Stomach (tissue), 4 donors: ENCODE data around the gene SMIM36.

Experiments
- POLR2AphosphoS5 ChIP-seq, 3 donors: sonication (generic); formaldehyde crosslinking; IDR thresholded peaks; one replicate each; pipeline ENCODE4 v1.6.1; 2016; ENCODE audit warnings: antibody characterized with exemption in 3 of 3
- TF ChIP-seq, protein P1 (sequence below), 7 experiments: fragments of 450-650 bp in 4 of 7; fragments of 200-600 bp in 3 of 7; sonication (generic) in 3 of 7; IDR thresholded peaks; one replicate each; pipeline ENCODE4 v1.5.1; 2016 to 2019; ENCODE audit warnings: antibody characterized with exemption in 7 of 7, control low read depth in 2 of 7, mild to moderate bottlenecking in 1 of 7

DNA sequence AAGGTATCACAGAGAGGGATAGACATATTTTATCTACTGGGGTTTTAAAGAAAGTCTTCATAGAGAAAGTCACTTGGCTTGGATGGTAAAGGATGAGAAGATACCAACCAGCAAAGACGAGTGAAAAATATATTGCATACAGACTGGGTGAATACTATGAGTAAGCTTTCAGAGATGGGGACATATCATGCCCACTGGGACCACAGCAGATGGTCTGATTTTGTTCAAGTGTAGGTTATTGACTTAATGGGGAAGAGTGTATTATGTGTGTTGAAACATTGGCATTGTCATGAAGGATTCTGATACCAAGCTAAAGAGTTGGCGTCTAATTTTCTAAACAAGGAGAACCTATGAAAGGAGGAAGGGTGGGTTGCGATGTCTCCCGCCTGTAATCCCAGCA lies 75.8 kb downstream of the SMIM36 start:
- TF ChIP-seq, protein P1, sequence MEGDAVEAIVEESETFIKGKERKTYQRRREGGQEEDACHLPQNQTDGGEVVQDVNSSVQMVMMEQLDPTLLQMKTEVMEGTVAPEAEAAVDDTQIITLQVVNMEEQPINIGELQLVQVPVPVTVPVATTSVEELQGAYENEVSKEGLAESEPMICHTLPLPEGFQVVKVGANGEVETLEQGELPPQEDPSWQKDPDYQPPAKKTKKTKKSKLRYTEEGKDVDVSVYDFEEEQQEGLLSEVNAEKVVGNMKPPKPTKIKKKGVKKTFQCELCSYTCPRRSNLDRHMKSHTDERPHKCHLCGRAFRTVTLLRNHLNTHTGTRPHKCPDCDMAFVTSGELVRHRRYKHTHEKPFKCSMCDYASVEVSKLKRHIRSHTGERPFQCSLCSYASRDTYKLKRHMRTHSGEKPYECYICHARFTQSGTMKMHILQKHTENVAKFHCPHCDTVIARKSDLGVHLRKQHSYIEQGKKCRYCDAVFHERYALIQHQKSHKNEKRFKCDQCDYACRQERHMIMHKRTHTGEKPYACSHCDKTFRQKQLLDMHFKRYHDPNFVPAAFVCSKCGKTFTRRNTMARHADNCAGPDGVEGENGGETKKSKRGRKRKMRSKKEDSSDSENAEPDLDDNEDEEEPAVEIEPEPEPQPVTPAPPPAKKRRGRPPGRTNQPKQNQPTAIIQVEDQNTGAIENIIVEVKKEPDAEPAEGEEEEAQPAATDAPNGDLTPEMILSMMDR (IDR thresholded peaks at IDR 0.05), result no peak
- no peak for TF ChIP-seq POLR2AphosphoS5 (IDR thresholded peaks at IDR 0.05)
